Measurements from ENCODE around the gene ZER1. TPM values are rescaled to one million over a fixed set of nuclear protein-coding genes. Genes with fewer than 3 reads are reported as not detected.

Gene ZER1
- total RNA-seq, 4 donors from 2014 or later, result 16.1 to 52.0 (median 21.2) TPM

DNA sequence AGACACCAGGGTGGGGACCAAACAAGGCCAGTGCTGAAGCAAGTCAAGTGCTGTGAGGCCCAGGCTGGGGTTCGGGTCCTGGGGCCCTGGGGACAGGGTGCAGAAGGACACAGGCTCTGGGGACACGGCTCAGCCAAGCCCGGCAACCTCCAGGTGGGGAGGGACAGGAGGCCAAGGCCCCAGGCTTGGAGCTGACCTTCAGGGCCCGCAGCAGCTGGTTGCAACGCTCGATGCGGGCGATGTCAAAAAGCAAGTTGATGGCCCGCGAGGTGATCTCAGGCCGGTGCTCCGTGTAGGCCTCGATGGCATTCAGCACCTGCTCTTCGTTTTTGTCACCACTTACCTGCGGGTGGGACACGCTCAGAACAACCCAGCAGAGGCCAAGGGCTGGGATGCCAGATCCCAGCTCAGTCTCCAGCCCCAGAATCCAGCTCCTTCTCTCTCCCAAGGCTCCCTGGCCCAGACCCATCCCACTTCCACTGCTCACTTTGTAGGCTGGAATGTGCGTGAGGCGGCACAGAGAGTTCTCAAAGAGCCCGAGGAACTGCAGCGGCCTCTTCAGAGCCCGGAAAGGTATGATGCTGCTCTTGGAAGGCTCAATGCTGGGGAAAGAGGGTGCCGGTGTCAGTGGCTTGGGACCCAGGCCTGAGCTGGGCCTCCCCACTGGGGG, 20.7 kb downstream of the ZER1 start:
- no peak for DNase-seq
- H3K4me3 ChIP-seq, result no peak overlapping the region
- no peaks in the 10 kb centered on the region for H3K9me3 ChIP-seq
- intact Hi-C loops (cut with DNase I; ENCODE audit: low total_unique reads), result no loop called here
- H3K27me3 ChIP-seq, result no peaks in the 10 kb centered on the region
- TF ChIP-seq POLR2A (IDR thresholded peaks at IDR 0.05), result no peak
- TF ChIP-seq, protein P1, sequence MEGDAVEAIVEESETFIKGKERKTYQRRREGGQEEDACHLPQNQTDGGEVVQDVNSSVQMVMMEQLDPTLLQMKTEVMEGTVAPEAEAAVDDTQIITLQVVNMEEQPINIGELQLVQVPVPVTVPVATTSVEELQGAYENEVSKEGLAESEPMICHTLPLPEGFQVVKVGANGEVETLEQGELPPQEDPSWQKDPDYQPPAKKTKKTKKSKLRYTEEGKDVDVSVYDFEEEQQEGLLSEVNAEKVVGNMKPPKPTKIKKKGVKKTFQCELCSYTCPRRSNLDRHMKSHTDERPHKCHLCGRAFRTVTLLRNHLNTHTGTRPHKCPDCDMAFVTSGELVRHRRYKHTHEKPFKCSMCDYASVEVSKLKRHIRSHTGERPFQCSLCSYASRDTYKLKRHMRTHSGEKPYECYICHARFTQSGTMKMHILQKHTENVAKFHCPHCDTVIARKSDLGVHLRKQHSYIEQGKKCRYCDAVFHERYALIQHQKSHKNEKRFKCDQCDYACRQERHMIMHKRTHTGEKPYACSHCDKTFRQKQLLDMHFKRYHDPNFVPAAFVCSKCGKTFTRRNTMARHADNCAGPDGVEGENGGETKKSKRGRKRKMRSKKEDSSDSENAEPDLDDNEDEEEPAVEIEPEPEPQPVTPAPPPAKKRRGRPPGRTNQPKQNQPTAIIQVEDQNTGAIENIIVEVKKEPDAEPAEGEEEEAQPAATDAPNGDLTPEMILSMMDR (IDR thresholded peaks at IDR 0.05), result no peak
- H3K36me3 ChIP-seq, result no peaks in the 10 kb centered on the region
- no peaks in the 10 kb centered on the region for H3K4me1 ChIP-seq
- no peak overlapping the region for H3K27ac ChIP-seq

DNA sequence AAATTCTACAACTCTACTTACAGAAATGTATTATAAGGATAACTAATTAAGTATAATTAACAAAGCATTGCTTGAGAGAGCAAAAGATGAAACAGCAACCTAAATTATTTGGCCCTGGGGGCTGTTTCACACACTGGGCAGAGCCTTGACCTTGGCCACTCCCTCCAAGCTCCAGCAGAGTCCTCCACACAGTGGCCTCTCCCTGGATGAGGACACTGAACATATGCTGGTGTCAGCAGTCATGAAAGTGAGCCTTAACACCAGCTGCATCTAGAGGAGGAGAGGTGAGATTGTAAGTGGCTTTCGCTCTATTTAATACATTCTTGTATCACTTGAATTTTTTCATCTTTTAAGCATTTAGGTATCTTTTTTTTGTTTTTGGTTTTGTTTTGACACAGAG, 24.5 kb downstream of the ZER1 start:
- Histone ChIP-seq H3K27ac (no peak overlapping the region), H3K36me3 (no peaks in the 10 kb centered on the region), H3K27me3 (no peaks in the 10 kb centered on the region), H3K4me1 (no peaks in the 10 kb centered on the region), H3K9me3 (no peaks in the 10 kb centered on the region), H3K4me3 (no peak overlapping the region)
- intact Hi-C loops (cut with DNase I; ENCODE audit: low total_unique reads), result no loop called here
- no peak for DNase-seq
- no peak for TF ChIP-seq POLR2A (IDR thresholded peaks at IDR 0.05)
- TF ChIP-seq, protein P1 (IDR thresholded peaks at IDR 0.05), result no peak

DNA sequence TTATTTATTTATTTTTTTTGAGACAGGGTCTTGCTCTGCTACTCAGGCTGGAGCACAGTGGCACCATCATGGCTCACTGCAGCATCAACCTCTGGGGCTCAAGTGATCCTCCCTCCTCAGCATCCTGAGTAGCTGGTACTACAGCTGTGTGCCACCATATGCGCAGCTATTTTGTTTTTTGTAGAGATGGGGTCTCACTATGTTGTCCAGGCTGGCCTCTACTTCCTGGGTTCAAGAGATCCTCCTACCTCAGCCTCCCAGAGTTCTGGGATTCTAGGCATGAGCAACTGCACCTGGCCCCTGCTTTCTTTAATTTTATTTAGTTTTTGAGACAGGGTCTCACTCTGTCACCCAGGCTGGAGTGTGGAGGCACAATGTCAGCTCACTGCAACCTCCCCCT, 28.3 kb downstream of the ZER1 start:
- no peak for DNase-seq
- TF ChIP-seq, protein P1 (IDR thresholded peaks at IDR 0.05), result no peak
- H3K36me3 ChIP-seq, result no peaks in the 10 kb centered on the region
- H3K4me3 ChIP-seq, result no peak overlapping the region
- intact Hi-C loops (cut with DNase I; ENCODE audit: low total_unique reads), result no loop called here
- no peak overlapping the region for H3K27ac ChIP-seq
- H3K27me3 ChIP-seq, result no peaks in the 10 kb centered on the region
- no peaks in the 10 kb centered on the region for H3K4me1 ChIP-seq
- no peaks in the 10 kb centered on the region for H3K9me3 ChIP-seq

DNA sequence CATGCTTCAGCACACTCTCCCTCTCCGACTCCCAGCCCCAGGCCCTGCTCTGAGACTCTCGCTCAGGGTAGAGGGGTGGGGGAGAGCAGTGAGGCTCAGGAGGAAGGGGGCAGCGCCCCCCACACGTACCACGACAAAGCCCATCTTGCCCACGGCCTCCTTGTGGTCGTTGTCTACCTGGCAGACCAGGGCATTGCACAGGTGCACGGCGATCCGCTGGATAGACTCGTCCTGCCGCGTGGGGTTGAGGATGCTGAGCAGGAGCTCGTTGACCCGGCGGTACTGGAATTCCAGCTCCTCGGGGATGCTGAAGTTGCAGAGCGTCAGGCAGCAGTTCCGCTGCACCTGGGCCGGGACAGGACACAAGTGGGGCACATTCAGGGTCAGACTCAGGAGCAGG, 29.3 kb downstream of the ZER1 start:
- DNase-seq, result no peak
- Histone ChIP-seq H3K9me3 (no peaks in the 10 kb centered on the region), H3K4me3 (no peak overlapping the region), H3K27ac (no peak overlapping the region), H3K27me3 (no peaks in the 10 kb centered on the region), H3K36me3 (no peaks in the 10 kb centered on the region), H3K4me1 (no peaks in the 10 kb centered on the region)
- intact Hi-C loops (cut with DNase I; ENCODE audit: low total_unique reads), result no loop called here
- TF ChIP-seq, protein P1 (IDR thresholded peaks at IDR 0.05), result no peak
- no peak for TF ChIP-seq POLR2A (IDR thresholded peaks at IDR 0.05)

DNA sequence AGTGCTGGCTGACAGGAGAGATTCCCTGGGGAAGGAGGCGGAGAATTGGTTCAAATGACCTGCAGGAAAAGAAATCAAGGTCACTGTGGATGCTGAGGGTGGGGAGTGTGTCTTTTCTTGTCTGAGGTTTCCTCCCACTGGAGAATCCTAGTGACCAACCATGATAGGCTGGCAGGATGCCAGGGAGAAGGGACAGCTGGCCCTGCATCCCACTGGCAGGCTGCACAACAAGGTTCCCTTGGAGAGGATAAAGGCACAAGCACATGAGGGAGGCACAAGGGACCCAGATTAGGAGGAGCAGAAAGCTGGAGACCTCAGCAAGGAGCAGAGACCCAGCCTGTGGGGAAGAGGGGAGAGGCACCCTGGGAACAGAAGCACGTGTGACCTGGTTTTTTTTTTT, 36.4 kb downstream of the ZER1 start:
- Histone ChIP-seq H3K4me1 (no peaks in the 10 kb centered on the region), H3K27me3 (no peaks in the 10 kb centered on the region), H3K9me3 (no peaks in the 10 kb centered on the region), H3K4me3 (no peak overlapping the region), H3K27ac (no peak overlapping the region), H3K36me3 (no peaks in the 10 kb centered on the region)
- no peak for DNase-seq
- intact Hi-C loops (cut with DNase I; ENCODE audit: low total_unique reads), result no loop called here
- TF ChIP-seq POLR2A (IDR thresholded peaks at IDR 0.05), result no peak
- TF ChIP-seq, protein P1 (IDR thresholded peaks at IDR 0.05), result no peak

Measured in uterus (tissue), 4 donors.